IMR-90 (cell line): ENCODE results near the gene CDH12. TPM values are rescaled to one million over a fixed set of nuclear protein-coding genes. Genes with fewer than 3 reads are reported as not detected.

ENCODE experiments used
- ATAC-seq: fragments of 200-7000 bp; cut with Tn5 transposase; 2 replicates; pipeline ENCODE4 v1.9.1; 2020; ENCODE audit warnings: low read depth, mild to moderate bottlenecking, moderate library complexity
- BruUV-seq: library from RNA; stranded (reverse); fragments of 400-500 nt; replicated peaks from 2 replicates; lab custom pipeline; 2021; lab: Mats Ljungman, UMichigan
- CTCF ChIA-PET: fragments of 300-600 bp; formaldehyde crosslinking; extraction: SDS; loops from one replicate; lab custom pipeline; 2021; ENCODE audit warnings: antibody characterized with exemption; lab: Yijun Ruan, JAX
- POLR2A ChIA-PET: fragments of 300-600 bp; sonication (Branson Sonifier 250); formaldehyde crosslinking; loops from one replicate; lab custom pipeline; 2022; ENCODE audit warnings: antibody characterized with exemption; ENCODE audit not compliant: unreplicated experiment; lab: Charles Lee
- DNase-seq: peaks from one replicate; pipeline ENCODE4 v3.0.0; 2013
- H2AFZ ChIP-seq: replicated peaks from 2 replicates; pipeline ENCODE3; 2013; ENCODE audit warnings: low read length, mild to moderate bottlenecking; ENCODE audit not compliant: poor library complexity
- H2AK5ac ChIP-seq: 2 replicates; pipeline ENCODE4 v1.6.1; 2013; ENCODE audit warnings: low read depth, low read length, inconsistent platforms
- H2AK9ac ChIP-seq: replicated peaks from 2 replicates; pipeline ENCODE3; 2013; ENCODE audit warnings: mild to moderate bottlenecking, low read depth, low read length, moderate library complexity; ENCODE audit not compliant: poor library complexity
- H2BK120ac ChIP-seq: 2 replicates; pipeline ENCODE4 v1.6.1; 2013; ENCODE audit warnings: low read depth, low read length, inconsistent platforms
- H2BK15ac ChIP-seq: 3 replicates; pipeline ENCODE4 v1.6.1; 2013; ENCODE audit warnings: low read depth, low read length, inconsistent platforms
- H2BK20ac ChIP-seq: 2 replicates; pipeline ENCODE4 v1.6.1; 2013; ENCODE audit warnings: low read depth, mild to moderate bottlenecking, inconsistent platforms, low read length, moderate library complexity
- H2BK5ac ChIP-seq: 2 replicates; pipeline ENCODE4 v1.6.1; 2013; ENCODE audit warnings: mild to moderate bottlenecking, low read depth, low read length, inconsistent platforms; ENCODE audit not compliant: poor library complexity, severe bottlenecking
- H3K14ac ChIP-seq: replicated peaks from 2 replicates; pipeline ENCODE4 v1.6.1; 2013; ENCODE audit warnings: low read depth, low read length, inconsistent platforms
- H3K18ac ChIP-seq: 2 replicates; pipeline ENCODE4 v1.6.1; 2013; ENCODE audit warnings: low read depth, low read length, control low read depth
- H3K23ac ChIP-seq: 2 replicates; pipeline ENCODE4 v1.6.1; 2013; ENCODE audit warnings: low read depth, low read length, inconsistent platforms
- H3K27ac ChIP-seq: 2 replicates; pipeline ENCODE4 v1.5.1; 2013; ENCODE audit warnings: mild to moderate bottlenecking, control low read depth, low read length; ENCODE audit not compliant: insufficient read depth
- H3K27me3 ChIP-seq: 2 replicates; pipeline ENCODE4 v1.6.1; 2013; ENCODE audit warnings: low read length; ENCODE audit not compliant: control insufficient read depth, insufficient read depth
- H3K36me3 ChIP-seq: 2 replicates; pipeline ENCODE4 v1.6.1; 2013; ENCODE audit warnings: low read length, mixed read lengths; ENCODE audit not compliant: control insufficient read depth, insufficient read depth
- H3K4ac ChIP-seq: 2 replicates; pipeline ENCODE4 v1.6.1; 2013; ENCODE audit warnings: low read depth, low read length, inconsistent platforms
- H3K4me1 ChIP-seq: 2 replicates; pipeline ENCODE4 v1.6.1; 2013; ENCODE audit warnings: low read length, mixed read lengths; ENCODE audit not compliant: control insufficient read depth, insufficient read depth
- H3K4me2 ChIP-seq: 2 replicates; pipeline ENCODE4 v1.6.1; 2013; ENCODE audit warnings: low read depth, mild to moderate bottlenecking, control low read depth, low read length, moderate library complexity
- H3K4me3 ChIP-seq: 2 replicates; pipeline ENCODE4 v1.5.1; 2013; ENCODE audit warnings: low read depth, mild to moderate bottlenecking, control low read depth, low read length, moderate library complexity; ENCODE audit not compliant: insufficient read depth
- H3K56ac ChIP-seq: 2 replicates; pipeline ENCODE4 v1.6.1; 2013; ENCODE audit warnings: low read length, inconsistent platforms; ENCODE audit not compliant: insufficient read depth; ENCODE audit errors: extremely low read depth
- H3K79me1 ChIP-seq, 2 experiments: 2 replicates each; pipeline ENCODE4 v1.6.1; 2013; ENCODE audit warnings: low read length in 2 of 2, inconsistent platforms in 1 of 2, low read depth in 1 of 2
- H3K9ac ChIP-seq: 2 replicates; pipeline ENCODE4 v1.6.1; 2013; ENCODE audit warnings: low read depth, low read length, control low read depth
- H3K9me1 ChIP-seq: 2 replicates; pipeline ENCODE4 v1.6.1; 2013; ENCODE audit warnings: low read length, inconsistent platforms; ENCODE audit not compliant: insufficient read depth
- H3K9me3 ChIP-seq: 2 replicates; pipeline ENCODE4 v1.6.1; 2013; ENCODE audit warnings: low read length; ENCODE audit not compliant: control insufficient read depth, insufficient read depth
- H4K20me1 ChIP-seq: 2 replicates; pipeline ENCODE4 v1.6.1; 2013; ENCODE audit warnings: low read length, inconsistent platforms; ENCODE audit not compliant: insufficient read depth
- H4K5ac ChIP-seq: 2 replicates; pipeline ENCODE4 v1.6.1; 2013; ENCODE audit warnings: mild to moderate bottlenecking, low read depth, low read length, control low read depth
- H4K8ac ChIP-seq, 2 experiments: 2 replicates each; pipeline ENCODE4 v1.6.1; 2013; ENCODE audit warnings: low read depth in 2 of 2, low read length in 2 of 2, control low read depth in 1 of 2, inconsistent platforms in 1 of 2
- H4K91ac ChIP-seq: 2 replicates; pipeline ENCODE4 v1.6.1; 2013; ENCODE audit warnings: low read depth, low read length, inconsistent platforms; ENCODE audit not compliant: insufficient read depth
- BHLHE40 ChIP-seq: fragments of 150-350 bp; IDR thresholded peaks from 2 replicates; pipeline ENCODE4 v1.6.1; 2016; ENCODE audit warnings: mild to moderate bottlenecking, low read depth, low read length
- CEBPB ChIP-seq: IDR thresholded peaks from 2 replicates; pipeline ENCODE4 v1.6.1; 2012; ENCODE audit warnings: low read depth, low read length, improper control_type of control experiment
- CHD1 ChIP-seq: IDR thresholded peaks from 2 replicates; pipeline ENCODE4 v1.6.1; 2012; ENCODE audit warnings: low read depth, low read length, improper control_type of control experiment
- FOS ChIP-seq: fragments of 150-350 bp; IDR thresholded peaks from 2 replicates; pipeline ENCODE4 v1.6.1; 2016; ENCODE audit warnings: low read depth, low read length
- MAFK ChIP-seq: IDR thresholded peaks from 2 replicates; pipeline ENCODE4 v1.6.1; 2012; ENCODE audit warnings: low read depth, low read length, improper control_type of control experiment
- MAZ ChIP-seq: IDR thresholded peaks from 2 replicates; pipeline ENCODE4 v1.6.1; 2012; ENCODE audit warnings: low read depth, mild to moderate bottlenecking, low read length, improper control_type of control experiment, moderate library complexity, borderline replicate concordance
- MXI1 ChIP-seq: IDR thresholded peaks from 2 replicates; pipeline ENCODE4 v1.6.1; 2012; ENCODE audit warnings: low read depth, mild to moderate bottlenecking, low read length, moderate library complexity, borderline replicate concordance
- NFE2L2 ChIP-seq: fragments of 150-350 bp; IDR thresholded peaks from 2 replicates; pipeline ENCODE4 v1.6.1; 2016; ENCODE audit warnings: low read depth, mild to moderate bottlenecking, low read length
- POLR2A ChIP-seq: IDR thresholded peaks from 2 replicates; pipeline ENCODE4 v1.6.1; 2012; ENCODE audit warnings: mild to moderate bottlenecking, low read depth, low read length
- RAD21 ChIP-seq: IDR thresholded peaks from 2 replicates; pipeline ENCODE4 v1.6.1; 2012; ENCODE audit warnings: low read length, improper control_type of control experiment
- RCOR1 ChIP-seq: IDR thresholded peaks from 2 replicates; pipeline ENCODE4 v1.6.1; 2012; ENCODE audit warnings: mild to moderate bottlenecking, low read length, improper control_type of control experiment; ENCODE audit not compliant: insufficient replicate concordance
- RFX5 ChIP-seq: IDR thresholded peaks from 2 replicates; pipeline ENCODE4 v1.8.0; 2012; ENCODE audit warnings: low read depth, mild to moderate bottlenecking, low read length, moderate library complexity
- SMC3 ChIP-seq: fragments of 150-350 bp; IDR thresholded peaks from 2 replicates; pipeline ENCODE4 v1.6.1; 2016; ENCODE audit warnings: low read depth, mild to moderate bottlenecking, antibody characterized with exemption, low read length, moderate library complexity
- WGBS, 2 experiments: methylation state at CpG; one replicate each; pipeline versions ENCODE4 v1.1.5 to v1.1.7; 2013; ENCODE audit warnings: missing lambda C conversion rate in 2 of 2; ENCODE audit not compliant: insufficient read length in 1 of 2; ENCODE audit errors: extremely low coverage in 2 of 2; 5-methylcytosine and 5-hydroxymethylcytosine counted together
- dilution Hi-C: fragments of 300-500 bp; cut with HindIII; formaldehyde crosslinking; loops from one replicate; pipeline ENCODE4 v1.14.3; 2018; ENCODE audit warnings: low sequenced_read_pairs; ENCODE audit not compliant: unreplicated experiment
- in situ Hi-C: fragments of 300-500 bp; cut with MboI; formaldehyde crosslinking; loops from 3 replicates; pipeline ENCODE4 v1.14.3; 2019; ENCODE audit warnings: low sequenced_read_pairs, inconsistent platforms, mixed read lengths
- intact Hi-C: fragments of 100-400 bp; cut with micrococcal nuclease; formaldehyde crosslinking; loops from 2 replicates; pipeline ENCODE4 v1.10.0; 2022
- polyA plus RNA-seq, 3 experiments: library from polyadenylated mRNA; depleted of rRNA; stranded (reverse); fragments of >200 nt; gene quantifications; 2 replicates each; pipeline ENCODE4 v1.2.3, GENCODE V29; 2012; ENCODE audit warnings: low replicate concordance in 1 of 3
- total RNA-seq: library from RNA; depleted of rRNA; stranded (reverse); fragments of >200 nt; gene quantifications from 2 replicates; pipeline ENCODE4 v1.2.3, GENCODE V29; 2012
- TF ChIP-seq, protein P1 (sequence below): fragments of 150-350 bp; IDR thresholded peaks from 2 replicates; pipeline ENCODE4 v1.6.1; 2016; ENCODE audit warnings: low read depth, mild to moderate bottlenecking, low read length, moderate library complexity, borderline replicate concordance
- TF ChIP-seq, protein P2 (sequence below): fragments of 150-350 bp; IDR thresholded peaks from 2 replicates; pipeline ENCODE4 v1.6.1; 2017; ENCODE audit warnings: mild to moderate bottlenecking, antibody characterized with exemption, low read length, low read depth
- TF ChIP-seq, protein P3 (sequence below): conservative IDR thresholded peaks from 2 replicates; pipeline ENCODE4 v1.5.1; 2012; ENCODE audit warnings: mild to moderate bottlenecking, low read depth, low read length, improper control_type of control experiment

Gene CDH12
- total and polyA plus RNA-seq, 2 of the 4 experiments (the other 2 are of a cell fraction) = not detected

DNA sequence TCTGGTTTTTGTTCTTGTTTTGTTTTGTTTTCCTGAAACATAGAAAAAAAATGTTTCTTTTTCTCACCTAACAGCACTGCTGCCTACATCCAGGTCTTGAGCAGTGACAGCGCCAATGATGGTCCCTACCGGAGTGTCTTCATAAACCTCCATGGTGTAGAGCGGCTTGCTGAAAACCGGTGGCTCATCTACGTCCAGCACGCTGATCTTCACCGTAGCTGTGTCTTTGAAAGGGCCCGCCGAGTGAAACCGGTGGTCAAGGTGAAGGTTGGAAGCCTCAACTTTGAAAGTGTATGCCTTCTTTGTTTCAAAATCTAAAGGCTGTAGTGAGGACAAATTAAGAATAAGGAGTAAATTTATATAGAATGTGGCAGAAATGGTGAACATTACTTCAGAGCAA lies 1051.0 kb downstream of the CDH12 start:
- H3K36me3 ChIP-seq = no peaks in the 10 kb centered on the region
- no peak overlapping the region for H3K9ac ChIP-seq
- no peaks in the 10 kb centered on the region for H3K79me1 ChIP-seq
- H3K14ac ChIP-seq = no peak overlapping the region
- H4K5ac ChIP-seq = no peak overlapping the region
- no peak overlapping the region for H3K27ac ChIP-seq
- H3K9me3 ChIP-seq = no peaks in the 10 kb centered on the region
- no peak overlapping the region for H3K4ac ChIP-seq
- ChIA-PET CTCF (interaction anchor here (1.0 kb wide), 1 partner anchor 343 kb away, joined by 3 read pairs; no protein-coding TSS in a partner anchor), POLR2A (no interaction called here)
- ATAC-seq = no peak
- H4K8ac ChIP-seq = no peak overlapping the region
- intact Hi-C loops = no loop called here
- no peak overlapping the region for H2BK120ac ChIP-seq
- 90% methylated on average over 2 of the region's 10 CpGs; no CpG with 5 or more reads in 1 of the 2 experiments for WGBS, 2 experiments
- no peak overlapping the region for H2AK5ac ChIP-seq
- no peak overlapping the region for H4K91ac ChIP-seq
- no peak overlapping the region for H3K4me2 ChIP-seq
- H2AK9ac ChIP-seq = no peak overlapping the region
- H2BK5ac ChIP-seq = no peak overlapping the region
- in situ Hi-C loops = loop anchor here (10.0 kb wide), 1 partner anchor 337 kb away; no protein-coding TSS in a partner anchor
- H3K23ac ChIP-seq = no peak overlapping the region
- H4K20me1 ChIP-seq = no peaks in the 10 kb centered on the region
- peak overlapping the region; percentile 19 for H2AFZ ChIP-seq
- H2BK15ac ChIP-seq = no peak overlapping the region
- H3K4me1 ChIP-seq = peaks cover under 1% of the 10 kb centered on the region
- TF ChIP-seq, protein P1, sequence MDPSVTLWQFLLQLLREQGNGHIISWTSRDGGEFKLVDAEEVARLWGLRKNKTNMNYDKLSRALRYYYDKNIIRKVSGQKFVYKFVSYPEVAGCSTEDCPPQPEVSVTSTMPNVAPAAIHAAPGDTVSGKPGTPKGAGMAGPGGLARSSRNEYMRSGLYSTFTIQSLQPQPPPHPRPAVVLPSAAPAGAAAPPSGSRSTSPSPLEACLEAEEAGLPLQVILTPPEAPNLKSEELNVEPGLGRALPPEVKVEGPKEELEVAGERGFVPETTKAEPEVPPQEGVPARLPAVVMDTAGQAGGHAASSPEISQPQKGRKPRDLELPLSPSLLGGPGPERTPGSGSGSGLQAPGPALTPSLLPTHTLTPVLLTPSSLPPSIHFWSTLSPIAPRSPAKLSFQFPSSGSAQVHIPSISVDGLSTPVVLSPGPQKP = no peak
- TF ChIP-seq RAD21 = no peak
- TF ChIP-seq RCOR1 = no peak
- TF ChIP-seq NFE2L2 = no peak
- no peak for TF ChIP-seq MAZ
- TF ChIP-seq, protein P2, sequence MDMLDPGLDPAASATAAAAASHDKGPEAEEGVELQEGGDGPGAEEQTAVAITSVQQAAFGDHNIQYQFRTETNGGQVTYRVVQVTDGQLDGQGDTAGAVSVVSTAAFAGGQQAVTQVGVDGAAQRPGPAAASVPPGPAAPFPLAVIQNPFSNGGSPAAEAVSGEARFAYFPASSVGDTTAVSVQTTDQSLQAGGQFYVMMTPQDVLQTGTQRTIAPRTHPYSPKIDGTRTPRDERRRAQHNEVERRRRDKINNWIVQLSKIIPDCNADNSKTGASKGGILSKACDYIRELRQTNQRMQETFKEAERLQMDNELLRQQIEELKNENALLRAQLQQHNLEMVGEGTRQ = no peak
- TF ChIP-seq, protein P3, sequence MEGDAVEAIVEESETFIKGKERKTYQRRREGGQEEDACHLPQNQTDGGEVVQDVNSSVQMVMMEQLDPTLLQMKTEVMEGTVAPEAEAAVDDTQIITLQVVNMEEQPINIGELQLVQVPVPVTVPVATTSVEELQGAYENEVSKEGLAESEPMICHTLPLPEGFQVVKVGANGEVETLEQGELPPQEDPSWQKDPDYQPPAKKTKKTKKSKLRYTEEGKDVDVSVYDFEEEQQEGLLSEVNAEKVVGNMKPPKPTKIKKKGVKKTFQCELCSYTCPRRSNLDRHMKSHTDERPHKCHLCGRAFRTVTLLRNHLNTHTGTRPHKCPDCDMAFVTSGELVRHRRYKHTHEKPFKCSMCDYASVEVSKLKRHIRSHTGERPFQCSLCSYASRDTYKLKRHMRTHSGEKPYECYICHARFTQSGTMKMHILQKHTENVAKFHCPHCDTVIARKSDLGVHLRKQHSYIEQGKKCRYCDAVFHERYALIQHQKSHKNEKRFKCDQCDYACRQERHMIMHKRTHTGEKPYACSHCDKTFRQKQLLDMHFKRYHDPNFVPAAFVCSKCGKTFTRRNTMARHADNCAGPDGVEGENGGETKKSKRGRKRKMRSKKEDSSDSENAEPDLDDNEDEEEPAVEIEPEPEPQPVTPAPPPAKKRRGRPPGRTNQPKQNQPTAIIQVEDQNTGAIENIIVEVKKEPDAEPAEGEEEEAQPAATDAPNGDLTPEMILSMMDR = no peak
- TF ChIP-seq MAFK = no peak
- no peak for TF ChIP-seq MXI1
- no peak for TF ChIP-seq SMC3
- TF ChIP-seq FOS = no peak
- TF ChIP-seq CHD1 = no peak
- no peak for TF ChIP-seq CEBPB
- no peak for TF ChIP-seq POLR2A
- TF ChIP-seq BHLHE40 = no peak
- no peak for TF ChIP-seq RFX5
- H3K9me1 ChIP-seq = no peaks in the 10 kb centered on the region
- DNase-seq = no peak
- H3K56ac ChIP-seq = no peak overlapping the region
- H3K4me3 ChIP-seq = no peak overlapping the region
- no TSS peak for BruUV-seq
- H2BK20ac ChIP-seq = no peak overlapping the region
- H3K18ac ChIP-seq = no peak overlapping the region
- no peaks in the 10 kb centered on the region for H3K27me3 ChIP-seq
- dilution Hi-C loops = no loop called here
